Neural crest cell (in vitro differentiated cells): Measurements from ENCODE around the gene WDR5. TPM values are rescaled to one million over a fixed set of nuclear protein-coding genes. Genes with fewer than 3 reads are reported as not detected.

Experiments used
- DNase-seq: peaks from one replicate; pipeline ENCODE4 v3.0.0; 2021; ENCODE audit warnings: low read depth, mixed read lengths, low spot score
- H3K27ac Mint-ChIP-seq: one replicate; pipeline ENCODE4 v1.8.0; 2021; ENCODE audit warnings: mild to moderate bottlenecking, mixed read lengths; ENCODE audit not compliant: unreplicated experiment
- H3K27me3 Mint-ChIP-seq: 2 replicates; pipeline ENCODE4 v1.8.0; 2021; ENCODE audit warnings: low read depth, mild to moderate bottlenecking, mixed read lengths
- H3K36me3 Mint-ChIP-seq: 2 replicates; pipeline ENCODE4 v1.8.0; 2021; ENCODE audit warnings: low read depth, mild to moderate bottlenecking, mixed read lengths
- H3K4me1 Mint-ChIP-seq: 2 replicates; pipeline ENCODE4 v1.8.0; 2021; ENCODE audit warnings: mixed read lengths
- H3K4me3 Mint-ChIP-seq: one replicate; pipeline ENCODE4 v1.8.0; 2021; ENCODE audit warnings: mild to moderate bottlenecking, mixed read lengths
- H3K9me3 Mint-ChIP-seq: 2 replicates; pipeline ENCODE4 v1.8.0; 2021; ENCODE audit warnings: mixed read lengths
- total RNA-seq: library from RNA; stranded (reverse); gene quantifications from 2 replicates; pipeline ENCODE4 v1.2.1, GENCODE V29; 2021
- TF ChIP-seq, protein P1 (sequence below): fragments of 200-600 bp; sonication (generic); conservative IDR thresholded peaks from 2 replicates; pipeline ENCODE4 v1.5.0; 2021; ENCODE audit warnings: antibody characterized with exemption, mild to moderate bottlenecking

The WDR5 gene
- total RNA-seq, 1 donor from 2014 or later = 67.2 TPM

DNA sequence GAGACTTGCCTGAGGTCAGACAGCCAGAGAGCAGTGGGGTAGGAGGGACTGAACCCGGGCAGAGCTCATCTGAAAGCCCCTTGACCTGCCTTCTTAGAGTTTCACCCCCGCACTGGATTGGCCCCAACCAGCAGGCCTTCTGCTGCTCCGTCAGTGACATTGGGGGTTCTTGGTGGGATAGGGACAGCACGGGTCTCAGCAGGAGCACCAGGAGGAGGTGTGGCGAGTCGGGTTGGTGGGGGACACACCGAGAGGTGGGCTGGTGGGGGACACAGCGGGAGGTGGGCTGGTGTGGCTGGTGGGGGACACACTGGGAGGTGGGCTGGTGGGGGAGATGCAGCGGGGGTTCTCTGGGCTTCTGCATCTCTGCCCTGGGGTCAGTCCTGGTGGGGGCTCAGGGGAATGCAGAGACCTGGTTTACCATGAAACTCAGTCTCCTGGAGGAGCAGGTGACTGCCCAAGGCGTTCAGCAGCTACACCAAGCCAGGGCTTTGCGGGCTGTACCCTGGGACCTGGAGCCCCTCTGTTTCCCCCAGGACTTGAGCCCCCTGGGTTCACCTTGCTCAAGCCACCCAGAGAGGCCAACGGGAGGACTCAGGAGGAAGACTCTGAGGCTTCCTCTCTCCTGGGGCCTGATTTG is 56.5 kb downstream of the WDR5 start:
- H3K27me3 Mint-ChIP-seq = no peaks in the 10 kb centered on the region
- no peak overlapping the region for H3K27ac Mint-ChIP-seq
- no peaks in the 10 kb centered on the region for H3K9me3 Mint-ChIP-seq
- DNase-seq = no peak
- no peaks in the 10 kb centered on the region for H3K36me3 Mint-ChIP-seq
- TF ChIP-seq, protein P1, sequence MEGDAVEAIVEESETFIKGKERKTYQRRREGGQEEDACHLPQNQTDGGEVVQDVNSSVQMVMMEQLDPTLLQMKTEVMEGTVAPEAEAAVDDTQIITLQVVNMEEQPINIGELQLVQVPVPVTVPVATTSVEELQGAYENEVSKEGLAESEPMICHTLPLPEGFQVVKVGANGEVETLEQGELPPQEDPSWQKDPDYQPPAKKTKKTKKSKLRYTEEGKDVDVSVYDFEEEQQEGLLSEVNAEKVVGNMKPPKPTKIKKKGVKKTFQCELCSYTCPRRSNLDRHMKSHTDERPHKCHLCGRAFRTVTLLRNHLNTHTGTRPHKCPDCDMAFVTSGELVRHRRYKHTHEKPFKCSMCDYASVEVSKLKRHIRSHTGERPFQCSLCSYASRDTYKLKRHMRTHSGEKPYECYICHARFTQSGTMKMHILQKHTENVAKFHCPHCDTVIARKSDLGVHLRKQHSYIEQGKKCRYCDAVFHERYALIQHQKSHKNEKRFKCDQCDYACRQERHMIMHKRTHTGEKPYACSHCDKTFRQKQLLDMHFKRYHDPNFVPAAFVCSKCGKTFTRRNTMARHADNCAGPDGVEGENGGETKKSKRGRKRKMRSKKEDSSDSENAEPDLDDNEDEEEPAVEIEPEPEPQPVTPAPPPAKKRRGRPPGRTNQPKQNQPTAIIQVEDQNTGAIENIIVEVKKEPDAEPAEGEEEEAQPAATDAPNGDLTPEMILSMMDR = no peak
- H3K4me3 Mint-ChIP-seq = no peak overlapping the region
- H3K4me1 Mint-ChIP-seq = peaks cover 11% of the 10 kb centered on the region

DNA sequence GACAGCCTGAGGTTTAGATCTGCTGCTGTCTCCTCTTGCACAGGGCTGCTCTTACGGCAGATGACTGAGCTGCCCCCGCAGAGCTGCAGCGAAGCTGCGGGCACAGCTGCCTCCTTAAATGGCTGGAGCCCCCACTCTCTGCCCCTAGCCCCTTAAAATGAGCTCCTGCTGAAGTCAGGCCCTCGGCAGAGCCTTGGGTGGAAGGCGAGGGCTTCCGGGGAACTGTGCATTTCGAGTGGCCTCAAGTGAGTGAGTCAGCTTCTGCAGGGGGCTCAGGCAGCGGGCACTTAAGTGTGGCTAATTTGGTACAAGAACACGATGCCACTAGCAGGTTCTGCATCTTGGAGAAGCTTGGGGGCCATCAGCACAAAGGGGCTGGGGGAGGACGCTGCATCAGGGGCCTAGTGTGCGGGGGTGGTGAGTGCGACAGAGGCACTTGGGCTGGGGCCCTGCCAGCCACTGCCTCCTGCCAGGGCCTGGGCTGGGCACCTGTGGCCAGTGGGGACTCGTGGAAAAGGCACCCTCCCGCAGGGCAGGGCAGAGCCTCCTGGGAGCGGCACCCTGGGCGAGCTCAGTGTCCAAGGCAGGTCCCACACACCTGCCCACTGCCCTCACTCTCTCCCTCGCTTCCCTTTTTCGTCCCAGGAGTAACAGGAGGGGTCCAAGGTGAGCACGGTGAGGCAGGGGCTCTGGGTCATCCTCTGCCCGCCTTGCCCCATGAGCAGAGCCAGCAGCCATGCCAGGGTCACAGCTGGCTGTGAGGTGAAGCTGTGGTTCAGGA is 57.3 kb downstream of the WDR5 start:
- TF ChIP-seq, protein P1 = no peak
- Mint-ChIP-seq H3K36me3 (no peaks in the 10 kb centered on the region), H3K27ac (peak overlapping the region; percentile 6), H3K4me3 (no peak overlapping the region), H3K27me3 (no peaks in the 10 kb centered on the region), H3K9me3 (no peaks in the 10 kb centered on the region), H3K4me1 (peaks cover 11% of the 10 kb centered on the region)
- DNase-seq = no peak

DNA sequence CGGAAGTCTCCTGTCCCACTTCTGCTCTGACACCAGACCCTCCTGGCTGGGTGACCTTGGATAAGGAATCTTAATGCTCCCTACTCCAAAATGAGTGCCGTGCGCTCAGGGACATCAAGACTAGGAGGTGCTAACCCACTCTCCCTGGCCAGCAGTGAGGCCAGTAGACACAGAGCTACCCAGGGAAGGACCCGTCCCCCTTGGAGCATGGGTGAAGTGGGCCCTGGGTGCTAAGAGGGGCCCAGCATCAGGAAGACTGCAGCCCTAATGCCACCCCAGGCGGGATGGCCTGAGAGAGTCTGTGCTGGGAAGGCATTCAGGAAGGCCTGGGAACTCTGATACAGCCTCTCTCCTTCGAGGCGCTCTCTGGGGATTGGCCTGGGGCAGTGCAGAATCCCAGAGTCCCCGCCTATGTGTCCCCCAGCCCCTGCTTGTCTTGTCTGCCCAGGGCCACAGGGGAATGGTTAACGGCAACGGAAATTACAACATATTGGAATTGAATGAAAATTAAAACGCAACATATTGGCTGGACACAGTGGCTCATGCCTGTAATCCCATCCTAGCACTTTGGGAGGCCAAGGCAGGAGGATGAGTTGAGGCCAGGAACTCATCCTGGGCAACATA is 58.1 kb downstream of the WDR5 start:
- H3K4me1 Mint-ChIP-seq = peaks cover 9% of the 10 kb centered on the region
- H3K9me3 Mint-ChIP-seq = no peaks in the 10 kb centered on the region
- TF ChIP-seq, protein P1 = no peak
- H3K27ac Mint-ChIP-seq = peak overlapping the region; percentile 6
- no peak overlapping the region for H3K4me3 Mint-ChIP-seq
- H3K27me3 Mint-ChIP-seq = no peaks in the 10 kb centered on the region
- no peaks in the 10 kb centered on the region for H3K36me3 Mint-ChIP-seq
- no peak for DNase-seq

DNA sequence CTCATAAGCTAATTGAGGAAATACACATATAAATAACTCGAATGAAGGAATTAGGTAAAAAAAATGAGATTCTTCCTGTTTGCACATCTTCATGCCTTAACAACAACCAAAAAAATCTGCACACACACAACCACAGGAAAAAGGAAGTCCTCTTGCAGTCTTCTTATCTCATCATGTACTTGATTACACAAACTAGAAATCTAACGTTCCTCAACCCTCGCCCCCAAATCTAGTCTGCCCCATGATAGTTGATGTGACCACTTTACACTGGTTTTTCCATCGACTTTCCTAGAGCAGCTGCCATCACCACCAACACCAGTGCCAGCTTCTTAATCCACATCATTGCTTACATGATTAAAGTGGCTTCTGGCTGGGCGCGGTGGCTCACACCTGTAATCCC is 59.7 kb downstream of the WDR5 start:
- Mint-ChIP-seq H3K4me3 (no peak overlapping the region), H3K4me1 (peaks cover 4% of the 10 kb centered on the region), H3K27me3 (no peaks in the 10 kb centered on the region), H3K27ac (no peak overlapping the region), H3K9me3 (no peaks in the 10 kb centered on the region), H3K36me3 (no peaks in the 10 kb centered on the region)
- no peak for DNase-seq
- TF ChIP-seq, protein P1 = no peak

DNA sequence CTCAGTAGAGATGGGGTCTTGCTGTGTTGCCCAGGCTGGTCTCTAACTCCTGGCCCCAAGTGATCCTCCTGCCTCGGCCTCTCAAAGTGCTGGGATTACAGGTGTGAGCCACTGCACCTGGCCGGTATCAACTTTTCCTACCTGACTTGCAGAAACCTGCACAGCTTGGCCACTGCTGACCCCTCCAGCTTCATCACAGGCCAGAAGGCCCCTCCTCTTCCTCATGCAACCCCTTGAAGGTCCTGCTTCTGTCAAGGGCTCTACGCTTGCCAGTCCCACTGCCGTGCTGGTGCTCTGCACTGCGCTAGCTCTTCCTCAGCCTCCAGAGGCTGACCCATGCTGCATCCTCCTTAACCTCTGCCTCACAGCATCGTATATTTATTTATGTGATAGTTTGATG is 61.0 kb downstream of the WDR5 start:
- no peak overlapping the region for H3K4me3 Mint-ChIP-seq
- no peak for DNase-seq
- no peaks in the 10 kb centered on the region for H3K27me3 Mint-ChIP-seq

More for the DNA sequence above, 61.0 kb downstream of the WDR5 start:
- TF ChIP-seq, protein P1 = no peak
- peak overlapping the region; percentile 84 for H3K27ac Mint-ChIP-seq
- H3K4me1 Mint-ChIP-seq = peaks cover 2% of the 10 kb centered on the region
- no peaks in the 10 kb centered on the region for H3K36me3 Mint-ChIP-seq
- H3K9me3 Mint-ChIP-seq = no peaks in the 10 kb centered on the region
